SU-DHL-6 (cell line): Measurements from ENCODE around the gene ISCA1.

Experiments used
- H2AFZ ChIP-seq: fragments of 200-600 bp; sonication (generic); 2 replicates; pipeline ENCODE4 v1.6.1; 2014; ENCODE audit warnings: low read depth, mild to moderate bottlenecking, moderate library complexity, mixed read lengths, antibody characterized with exemption, low read length; ENCODE audit not compliant: severe bottlenecking
- H3F3A ChIP-seq: fragments of 200-600 bp; shearing (Covaris generic); 2 replicates; pipeline ENCODE4 v1.6.0; 2016; ENCODE audit warnings: antibody characterized with exemption, mild to moderate bottlenecking; ENCODE audit not compliant: insufficient read depth
- H3K27ac ChIP-seq: fragments of 200-600 bp; sonication (generic); 2 replicates; pipeline ENCODE4 v1.5.1; 2016; ENCODE audit warnings: low read depth, mild to moderate bottlenecking, low read length, moderate library complexity, mixed read lengths
- H3K27me3 ChIP-seq: fragments of 200-600 bp; sonication (generic), shearing (Covaris generic); 2 replicates; pipeline ENCODE4 v1.6.0; 2014; ENCODE audit warnings: mild to moderate bottlenecking, low read length
- H3K36me3 ChIP-seq: fragments of 200-600 bp; sonication (generic); 2 replicates; pipeline ENCODE4 v1.6.1; 2014; ENCODE audit warnings: mild to moderate bottlenecking, low read length, mixed read lengths
- H3K4me2 ChIP-seq: fragments of 300-600, 200-600 bp; shearing (Covaris generic), sonication (generic); 2 replicates; pipeline ENCODE4 v1.6.0; 2014; ENCODE audit warnings: low read length, low read depth, mild to moderate bottlenecking; ENCODE audit not compliant: poor library complexity, severe bottlenecking
- H3K4me3 ChIP-seq: fragments of 200-600 bp; sonication (generic); 2 replicates; pipeline ENCODE4 v1.5.1; 2014; ENCODE audit warnings: antibody characterized with exemption, low read length, mild to moderate bottlenecking, mixed read lengths; ENCODE audit not compliant: insufficient read depth, poor library complexity, severe bottlenecking
- H3K79me2 ChIP-seq: fragments of 200-600 bp; sonication (generic); 2 replicates; pipeline ENCODE4 v1.6.1; 2014; ENCODE audit warnings: mild to moderate bottlenecking, low read length, moderate library complexity; ENCODE audit not compliant: insufficient read depth
- H3K9ac ChIP-seq: fragments of 200-600 bp; sonication (generic); 2 replicates; pipeline ENCODE4 v1.7.0; 2014; ENCODE audit warnings: mild to moderate bottlenecking, low read length
- H3K9me2 ChIP-seq: fragments of 200-600 bp; sonication (generic); replicated peaks from 2 replicates; pipeline ENCODE4 v1.6.1; 2014; ENCODE audit warnings: low read length; ENCODE audit not compliant: insufficient read depth
- H3K9me3 ChIP-seq: fragments of 200-600 bp; sonication (generic); 2 replicates; pipeline ENCODE4 v1.6.1; 2014; ENCODE audit warnings: low read length, mixed read lengths; ENCODE audit not compliant: insufficient read depth
- H4K20me1 ChIP-seq: fragments of 200-600 bp; sonication (generic); 2 replicates; pipeline ENCODE4 v1.6.1; 2014; ENCODE audit warnings: low read depth, mild to moderate bottlenecking, antibody characterized with exemption, low read length, moderate library complexity, mixed read lengths
- CTCF ChIP-seq: fragments of 200-600 bp; sonication (generic); IDR thresholded peaks from one replicate; pipeline ENCODE4 v1.5.1; 2017; ENCODE audit warnings: antibody characterized with exemption, mild to moderate bottlenecking, low read length, moderate library complexity; ENCODE audit not compliant: insufficient read depth, poor library complexity, severe bottlenecking
- EZH2phosphoT487 ChIP-seq: fragments of 200-600 bp; sonication (generic), shearing (Covaris generic); conservative IDR thresholded peaks from 2 replicates; pipeline ENCODE4 v1.6.1; 2018; ENCODE audit warnings: mild to moderate bottlenecking, antibody characterized with exemption, low read length, moderate library complexity, mixed read lengths

Gene ISCA1

GRCh38 chr9:86257391-86257790 is 24.9 kb downstream of the ISCA1 start:
- no peaks in the 10 kb centered on the region for H3K27me3 ChIP-seq
- H3K36me3 ChIP-seq = peaks cover 7% of the 10 kb centered on the region; the same call in 1 of the 2 replicates
- H3K9ac ChIP-seq = no peak overlapping the region
- no peak overlapping the region for H2AFZ ChIP-seq
- no peaks in the 10 kb centered on the region for H3F3A ChIP-seq
- H3K4me3 ChIP-seq = no peak overlapping the region
- TF ChIP-seq CTCF (no peak), EZH2phosphoT487 (no peak)
- H3K27ac ChIP-seq = no peak overlapping the region
- no peaks in the 10 kb centered on the region for H3K79me2 ChIP-seq
- H3K9me3 ChIP-seq = peaks cover 10% of the 10 kb centered on the region; the same call in 1 of the 2 replicates
- no peaks in the 10 kb centered on the region for H4K20me1 ChIP-seq
- no peak overlapping the region for H3K4me2 ChIP-seq
- H3K9me2 ChIP-seq = no peaks in the 10 kb centered on the region

GRCh38 chr9:86256653-86257052 is 25.7 kb downstream of the ISCA1 start:
- Histone ChIP-seq H3K27me3 (no peaks in the 10 kb centered on the region), H3K9ac (no peak overlapping the region), H2AFZ (no peak overlapping the region), H3K9me3 (peaks cover 12% of the 10 kb centered on the region; the same call in 1 of the 2 replicates), H4K20me1 (no peaks in the 10 kb centered on the region), H3K4me3 (no peak overlapping the region), H3F3A (no peaks in the 10 kb centered on the region), H3K27ac (no peak overlapping the region), H3K79me2 (no peaks in the 10 kb centered on the region), H3K4me2 (no peak overlapping the region), H3K36me3 (peaks cover 9% of the 10 kb centered on the region; the same call in 1 of the 2 replicates), H3K9me2 (no peaks in the 10 kb centered on the region)
- no peak for TF ChIP-seq EZH2phosphoT487
- TF ChIP-seq CTCF = no peak

GRCh38 chr9:86253577-86253976 is 28.8 kb downstream of the ISCA1 start:
- Histone ChIP-seq H3K9ac (no peak overlapping the region), H3K79me2 (no peaks in the 10 kb centered on the region), H2AFZ (no peak overlapping the region), H3K9me2 (no peaks in the 10 kb centered on the region), H3F3A (no peaks in the 10 kb centered on the region), H3K4me2 (no peak overlapping the region), H3K36me3 (peaks cover 9% of the 10 kb centered on the region; the same call in 1 of the 2 replicates), H3K27ac (no peak overlapping the region), H3K27me3 (no peaks in the 10 kb centered on the region), H4K20me1 (no peaks in the 10 kb centered on the region), H3K9me3 (peaks cover 12% of the 10 kb centered on the region; the same call in 1 of the 2 replicates), H3K4me3 (no peak overlapping the region)
- TF ChIP-seq EZH2phosphoT487 (no peak), CTCF (no peak)
